GM23338 (cell line): ENCODE measurements around the gene CLK3. TPM values are rescaled to one million over a fixed set of nuclear protein-coding genes. Genes with fewer than 3 reads are reported as not detected.
A peak's percentile ranks its signal among the peaks of the same experiment; 100 is the strongest.

Experiments
- ATAC-seq: fragments of 200-7000 bp; cut with Tn5 transposase; 3 replicates; pipeline ENCODE4 v1.9.1; 2020
- DNase-seq: peaks from one replicate; pipeline ENCODE4 v3.0.0-alpha.2; 2015; ENCODE audit warnings: low spot score
- H2AFZ ChIP-seq: fragments of 200-600 bp; sonication (generic); 2 replicates; pipeline ENCODE4 v1.8.0; 2016; ENCODE audit warnings: antibody characterized with exemption, mild to moderate bottlenecking, moderate library complexity
- H3F3A ChIP-seq: fragments of 200-600 bp; sonication (generic); replicated peaks from 2 replicates; pipeline ENCODE4 v1.8.0; 2017; ENCODE audit warnings: antibody characterized with exemption, mixed run types, low read depth
- H3K27ac ChIP-seq: fragments of 200-600 bp; sonication (generic); 2 replicates; pipeline ENCODE4 v1.6.1; 2016; ENCODE audit warnings: low read depth
- H3K27me3 ChIP-seq: fragments of 200-600 bp; sonication (generic); 2 replicates; pipeline ENCODE4 v1.8.0; 2016; ENCODE audit warnings: mild to moderate bottlenecking, mixed run types, moderate library complexity; ENCODE audit not compliant: insufficient read depth
- H3K36me3 ChIP-seq: fragments of 200-600 bp; sonication (generic); 2 replicates; pipeline ENCODE4 v1.8.0; 2016; ENCODE audit warnings: mild to moderate bottlenecking; ENCODE audit not compliant: insufficient read depth
- H3K4me1 ChIP-seq: fragments of 200-600 bp; sonication (generic); 2 replicates; pipeline ENCODE4 v1.8.0; 2016; ENCODE audit warnings: mild to moderate bottlenecking, moderate library complexity; ENCODE audit not compliant: insufficient read depth
- H3K4me2 ChIP-seq: fragments of 200-600 bp; sonication (generic); 2 replicates; pipeline ENCODE4 v1.7.1; 2017; ENCODE audit warnings: mixed run types
- H3K4me3 ChIP-seq: fragments of 200-600 bp; sonication (generic); 2 replicates; pipeline ENCODE4 v1.6.1; 2016; ENCODE audit warnings: mixed run types
- H3K79me2 ChIP-seq: fragments of 200-600 bp; sonication (generic); replicated peaks from 2 replicates; pipeline ENCODE4 v1.8.0; 2017; ENCODE audit warnings: mild to moderate bottlenecking; ENCODE audit not compliant: insufficient read depth
- H3K9me2 ChIP-seq: fragments of 200-600 bp; sonication (generic); 2 replicates; pipeline ENCODE4 v1.8.0; 2017; ENCODE audit not compliant: insufficient read depth
- H4K20me1 ChIP-seq: fragments of 200-600 bp; sonication (generic); replicated peaks from 2 replicates; pipeline ENCODE4 v1.8.0; 2017; ENCODE audit warnings: mild to moderate bottlenecking; ENCODE audit not compliant: insufficient read depth
- H3K27ac Mint-ChIP-seq: 2 replicates; pipeline ENCODE4 v1.8.0; 2020; ENCODE audit warnings: inconsistent platforms, mild to moderate bottlenecking, moderate library complexity, mixed read lengths
- H3K27me3 Mint-ChIP-seq: 3 replicates; pipeline ENCODE4 v1.8.0; 2022; ENCODE audit warnings: low read depth, mild to moderate bottlenecking, moderate library complexity, mixed read lengths, inconsistent platforms; ENCODE audit not compliant: insufficient read depth, poor library complexity
- H3K36me3 Mint-ChIP-seq: 3 replicates; pipeline ENCODE4 v1.8.0; 2021; ENCODE audit warnings: low read depth, mild to moderate bottlenecking, inconsistent platforms, moderate library complexity, mixed read lengths
- H3K4me1 Mint-ChIP-seq: 3 replicates; pipeline ENCODE4 v1.8.0; 2020; ENCODE audit warnings: mild to moderate bottlenecking, inconsistent platforms, mixed read lengths
- H3K4me3 Mint-ChIP-seq: 3 replicates; pipeline ENCODE4 v1.8.0; 2021; ENCODE audit warnings: moderate library complexity, mild to moderate bottlenecking, inconsistent platforms, mixed read lengths
- H3K9me3 Mint-ChIP-seq: 3 replicates; pipeline ENCODE4 v1.8.0; 2020; ENCODE audit warnings: moderate library complexity, mild to moderate bottlenecking, inconsistent platforms, mixed read lengths
- ETS1 ChIP-seq: IDR thresholded peaks from 2 replicates; pipeline ENCODE4 v1.6.1; 2016; ENCODE audit warnings: antibody characterized with exemption
- EZH2 ChIP-seq: fragments of 200-600 bp; sonication (generic); IDR thresholded peaks from one replicate; pipeline ENCODE4 v1.8.0; 2017; ENCODE audit warnings: antibody characterized with exemption, mild to moderate bottlenecking, low read depth; ENCODE audit not compliant: unreplicated experiment
- EZH2phosphoT487 ChIP-seq: fragments of 200-600 bp; sonication (generic); IDR thresholded peaks from one replicate; pipeline ENCODE4 v1.8.1; 2018; ENCODE audit warnings: antibody characterized with exemption; ENCODE audit not compliant: unreplicated experiment
- JUNB ChIP-seq: IDR thresholded peaks from one replicate; pipeline ENCODE4 v1.6.1; 2016; ENCODE audit warnings: antibody characterized with exemption; ENCODE audit not compliant: unreplicated experiment
- REST ChIP-seq: IDR thresholded peaks from one replicate; pipeline ENCODE4 v1.6.1; 2018; ENCODE audit warnings: antibody characterized with exemption; ENCODE audit not compliant: unreplicated experiment
- ZNF331 ChIP-seq: fragments of 250-450 bp; sonication (Bioruptor Pico); IDR thresholded peaks from 2 replicates; pipeline ENCODE4 v1.5.0; 2020; ENCODE audit warnings: low read depth, mild to moderate bottlenecking, moderate library complexity
- ZNF462 ChIP-seq: fragments of 250-450 bp; sonication (Bioruptor Pico); IDR thresholded peaks from 2 replicates; pipeline ENCODE4 v1.5.0; 2020; ENCODE audit warnings: mild to moderate bottlenecking, moderate library complexity
- polyA plus RNA-seq: library from polyadenylated mRNA; unstranded; fragments of >200 nt; fragmentation: Nextera tagmentation; extraction: Ambion mirVana; gene quantifications from 2 replicates; pipeline ENCODE4 v1.2.1, GENCODE V29; 2016
- total RNA-seq: library from RNA; depleted of rRNA; stranded (reverse); fragments of >200 nt; shearing (Covaris generic); gene quantifications from 2 replicates; pipeline ENCODE4 v1.2.3, GENCODE V29; 2014

Gene CLK3
- total and polyA plus RNA-seq, 2 experiments from 2014 or later: 40.7 to 67.7 TPM

- TF ChIP-seq ZNF462 (CRISPR knock-in tag): no peak
- TF ChIP-seq ETS1: no peak
- TF ChIP-seq ZNF331 (CRISPR knock-in tag): no peak
Measured at GRCh38 chr15:74579001-74579400, 36.6 kb upstream of the CLK3 start (continued).

- H3K27ac ChIP-seq: peak overlapping the region; percentile 50; the same call in 1 of the 2 replicates
- Mint-ChIP-seq H3K9me3 (no peaks in the 10 kb centered on the region), H3K27ac (peak overlapping the region; percentile 27; the same call in 1 of the 2 replicates), H3K4me1 (peaks cover 5% of the 10 kb centered on the region; the same call in 2 of the 3 replicates), H3K27me3 (peaks cover 10% of the 10 kb centered on the region), H3K36me3 (peaks cover 54% of the 10 kb centered on the region), H3K4me3 (no peak overlapping the region)
- H3K4me2 ChIP-seq: no peak overlapping the region
- DNase-seq (no peak), ATAC-seq (no peak)
- peaks cover 40% of the 10 kb centered on the region for H4K20me1 ChIP-seq
- peaks cover 16% of the 10 kb centered on the region for H3K36me3 ChIP-seq
- H3K4me3 ChIP-seq: no peak overlapping the region
- H3F3A ChIP-seq: peaks cover 13% of the 10 kb centered on the region
- H3K9me2 ChIP-seq: no peaks in the 10 kb centered on the region
- no peaks in the 10 kb centered on the region for H3K4me1 ChIP-seq
- H3K79me2 ChIP-seq: peaks cover 43% of the 10 kb centered on the region
- no peak overlapping the region for H2AFZ ChIP-seq
- H3K27me3 ChIP-seq: no peaks in the 10 kb centered on the region
- TF ChIP-seq JUNB (no peak), REST (no peak), ETS1 (no peak), EZH2 (no peak), EZH2phosphoT487 (no peak)
Measured at GRCh38 chr15:74580538-74581350, 34.9 kb upstream of the CLK3 start.
